Gastrocnemius medialis (tissue), 4 donors: ENCODE results near the gene NPTX1.

Experiments used
- CTCF ChIP-seq, 5 experiments: fragments of 450-650 bp in 3 of 5; fragments of 200-600 bp in 2 of 5; sonication (generic) in 2 of 5; IDR thresholded peaks in 4 of 5; conservative IDR thresholded peaks in 1 of 5; 1 replicate in 4 of 5; 2 replicates in 1 of 5; pipeline ENCODE4 v1.5.1; 2016 to 2019; ENCODE audit warnings: antibody characterized with exemption in 5 of 5, mild to moderate bottlenecking in 3 of 5, moderate library complexity in 3 of 5
- POLR2A ChIP-seq, 2 donors: fragments of 450-650 bp; IDR thresholded peaks; one replicate each; pipeline ENCODE4 v1.6.1; 2017; ENCODE audit warnings: antibody characterized with exemption in 2 of 2, mild to moderate bottlenecking in 2 of 2, moderate library complexity in 2 of 2

- TF ChIP-seq CTCF (IDR thresholded peaks at IDR 0.05 in 4 of 5, conservative IDR thresholded peaks at IDR 0.05 in 1 of 5), result no peak
- TF ChIP-seq POLR2A (IDR thresholded peaks at IDR 0.05), result no peak
Observed at GRCh38 chr17:80460429-80460834, 16.0 kb downstream of the NPTX1 start.
